Endothelial cell (in vitro differentiated cells): ENCODE results near the gene DDX54. TPM values are rescaled to one million over a fixed set of nuclear protein-coding genes. Genes with fewer than 3 reads are reported as not detected.

ENCODE experiments used
- DNase-seq: peaks from one replicate; pipeline ENCODE4 v3.0.0; 2021; ENCODE audit warnings: low spot score
- H3K27ac Mint-ChIP-seq: one replicate; pipeline ENCODE4 v1.8.0; 2021; ENCODE audit warnings: mixed read lengths, inconsistent platforms; ENCODE audit not compliant: unreplicated experiment
- H3K27me3 Mint-ChIP-seq: one replicate; pipeline ENCODE4 v1.8.0; 2021; ENCODE audit warnings: mild to moderate bottlenecking, moderate library complexity, mixed read lengths, inconsistent platforms; ENCODE audit not compliant: unreplicated experiment
- H3K36me3 Mint-ChIP-seq: one replicate; pipeline ENCODE4 v1.8.0; 2021; ENCODE audit warnings: mild to moderate bottlenecking, low read depth, mixed read lengths, inconsistent platforms; ENCODE audit not compliant: unreplicated experiment
- H3K4me1 Mint-ChIP-seq: one replicate; pipeline ENCODE4 v1.8.0; 2021; ENCODE audit warnings: mild to moderate bottlenecking, mixed read lengths, inconsistent platforms; ENCODE audit not compliant: unreplicated experiment
- H3K4me3 Mint-ChIP-seq: one replicate; pipeline ENCODE4 v1.8.0; 2021; ENCODE audit warnings: mild to moderate bottlenecking, mixed read lengths, inconsistent platforms; ENCODE audit not compliant: unreplicated experiment
- H3K9me3 Mint-ChIP-seq: one replicate; pipeline ENCODE4 v1.8.0; 2021; ENCODE audit warnings: mixed read lengths, inconsistent platforms; ENCODE audit not compliant: unreplicated experiment
- total RNA-seq: library from RNA; stranded (reverse); fragmentation: NEBNext Ultra II Directional; extraction: Animal tissue kit (Norgen Biotek cat#: 25700); gene quantifications from one replicate; pipeline ENCODE4 v1.2.1, GENCODE V29; 2021; ENCODE audit not compliant: unreplicated experiment
- TF ChIP-seq, protein P1 (sequence below): fragments of 200-600 bp; sonication (generic); IDR thresholded peaks from one replicate; pipeline ENCODE4 v1.5.0; 2021; ENCODE audit warnings: antibody characterized with exemption; ENCODE audit not compliant: unreplicated experiment

Gene DDX54
- total RNA-seq, 1 donor from 2014 or later: 47.5 TPM

DNA sequence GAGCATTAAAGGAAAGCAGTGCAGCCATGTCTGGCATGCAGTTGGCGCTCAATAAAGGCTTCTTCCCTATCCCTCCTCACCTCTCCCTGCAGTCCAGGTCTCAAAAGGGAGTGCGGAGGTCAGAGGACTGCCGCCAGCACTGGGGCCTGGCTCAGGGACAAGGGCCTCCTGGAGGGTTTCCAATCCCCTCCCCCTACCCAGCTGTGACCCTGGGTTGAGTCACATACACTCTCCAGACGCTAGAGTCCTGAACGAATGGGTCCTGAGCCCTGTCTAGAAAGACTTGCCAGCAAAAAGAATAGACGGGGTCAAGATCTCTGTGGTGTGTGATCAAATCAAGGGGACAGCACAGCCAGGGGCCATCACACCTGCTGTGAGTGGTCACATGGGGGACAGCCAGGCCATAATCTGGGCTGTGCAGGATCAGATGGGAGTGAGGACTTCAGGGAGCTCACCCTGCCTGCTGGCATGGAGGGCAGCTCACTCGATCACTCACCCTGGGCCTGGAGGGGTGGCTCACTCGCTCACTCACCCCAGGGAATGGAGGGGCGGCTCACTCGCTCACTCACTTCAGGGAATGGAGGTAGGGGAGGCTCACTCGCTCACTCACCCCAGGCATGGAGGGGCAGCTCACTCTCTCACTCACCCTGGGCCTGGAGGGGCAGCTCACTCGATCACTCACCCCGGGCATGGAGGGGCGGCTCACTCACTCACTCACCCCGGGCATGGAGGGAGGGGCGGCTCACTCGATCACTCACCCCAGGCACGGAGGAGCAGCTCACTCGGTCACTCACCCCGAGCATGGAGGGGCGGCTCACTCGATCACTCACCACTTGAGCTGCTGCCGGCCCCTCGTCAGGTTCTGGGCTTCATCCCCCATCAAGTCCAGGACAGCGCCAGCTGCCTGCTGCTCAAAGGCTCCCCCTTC, 22.9 kb downstream of the DDX54 start:
- Mint-ChIP-seq H3K4me3 (peak overlapping the region; percentile 59), H3K27ac (no peak overlapping the region), H3K9me3 (no peaks in the 10 kb centered on the region), H3K4me1 (no peaks in the 10 kb centered on the region), H3K36me3 (peaks cover 16% of the 10 kb centered on the region), H3K27me3 (peaks cover 4% of the 10 kb centered on the region)
- no peak for DNase-seq
- TF ChIP-seq, protein P1, sequence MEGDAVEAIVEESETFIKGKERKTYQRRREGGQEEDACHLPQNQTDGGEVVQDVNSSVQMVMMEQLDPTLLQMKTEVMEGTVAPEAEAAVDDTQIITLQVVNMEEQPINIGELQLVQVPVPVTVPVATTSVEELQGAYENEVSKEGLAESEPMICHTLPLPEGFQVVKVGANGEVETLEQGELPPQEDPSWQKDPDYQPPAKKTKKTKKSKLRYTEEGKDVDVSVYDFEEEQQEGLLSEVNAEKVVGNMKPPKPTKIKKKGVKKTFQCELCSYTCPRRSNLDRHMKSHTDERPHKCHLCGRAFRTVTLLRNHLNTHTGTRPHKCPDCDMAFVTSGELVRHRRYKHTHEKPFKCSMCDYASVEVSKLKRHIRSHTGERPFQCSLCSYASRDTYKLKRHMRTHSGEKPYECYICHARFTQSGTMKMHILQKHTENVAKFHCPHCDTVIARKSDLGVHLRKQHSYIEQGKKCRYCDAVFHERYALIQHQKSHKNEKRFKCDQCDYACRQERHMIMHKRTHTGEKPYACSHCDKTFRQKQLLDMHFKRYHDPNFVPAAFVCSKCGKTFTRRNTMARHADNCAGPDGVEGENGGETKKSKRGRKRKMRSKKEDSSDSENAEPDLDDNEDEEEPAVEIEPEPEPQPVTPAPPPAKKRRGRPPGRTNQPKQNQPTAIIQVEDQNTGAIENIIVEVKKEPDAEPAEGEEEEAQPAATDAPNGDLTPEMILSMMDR: no peak

DNA sequence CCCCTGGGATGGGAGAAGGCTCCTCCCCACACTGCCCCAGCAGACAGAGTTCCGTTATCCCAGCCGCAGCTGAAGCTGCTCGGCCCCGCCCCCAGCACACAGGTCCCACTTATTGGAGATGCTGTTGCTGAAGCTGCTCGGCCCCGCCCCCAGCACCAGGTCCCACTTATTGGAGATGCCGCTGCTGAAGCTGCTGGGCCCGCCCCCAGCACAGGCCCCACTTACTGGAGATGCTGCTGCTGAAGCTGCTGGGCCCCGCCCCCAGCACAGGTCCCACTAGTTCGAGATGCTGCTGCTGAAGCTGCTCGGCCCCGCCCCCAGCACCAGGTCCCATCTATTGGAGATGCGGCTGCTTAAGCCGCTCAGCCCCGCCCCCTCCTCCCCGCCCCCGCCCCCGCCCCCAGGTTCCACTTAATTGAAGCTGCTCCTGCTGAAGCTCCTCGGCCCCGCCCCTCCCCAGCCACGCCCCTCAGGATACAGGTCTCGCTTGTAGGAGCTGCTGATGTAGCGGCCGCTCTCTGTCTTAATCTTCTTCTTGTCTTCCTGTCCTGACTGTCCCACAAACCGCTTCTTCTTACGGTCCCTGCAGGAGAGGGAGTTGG, 23.8 kb downstream of the DDX54 start:
- TF ChIP-seq, protein P1: no peak
- peak; percentile 58 for DNase-seq
- H3K4me3 Mint-ChIP-seq: peak overlapping the region; percentile 2
- H3K9me3 Mint-ChIP-seq: no peaks in the 10 kb centered on the region
- no peaks in the 10 kb centered on the region for H3K4me1 Mint-ChIP-seq
- no peak overlapping the region for H3K27ac Mint-ChIP-seq
- peaks cover 4% of the 10 kb centered on the region for H3K27me3 Mint-ChIP-seq
- H3K36me3 Mint-ChIP-seq: peaks cover 22% of the 10 kb centered on the region

DNA sequence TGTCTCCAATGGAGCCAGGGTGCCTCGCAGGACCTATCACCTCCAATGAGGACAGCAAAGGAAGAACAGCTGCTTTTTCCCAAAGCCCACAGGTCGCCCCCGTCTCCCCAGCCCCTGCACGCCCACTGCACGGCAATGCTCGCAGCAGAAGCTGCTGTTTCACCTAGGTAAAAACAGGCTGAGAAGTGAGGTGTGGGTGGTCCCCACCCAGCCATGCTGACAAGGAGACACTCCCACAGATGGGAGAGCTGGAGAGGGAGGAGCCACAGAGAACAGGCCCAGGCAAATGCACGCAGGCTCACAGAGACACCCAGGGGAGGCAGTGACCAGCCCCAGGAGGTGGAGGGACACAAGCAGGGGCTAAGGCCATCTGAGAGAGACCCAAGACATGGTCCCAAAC, 25.3 kb downstream of the DDX54 start:
- no peaks in the 10 kb centered on the region for H3K4me1 Mint-ChIP-seq
- no peak overlapping the region for H3K4me3 Mint-ChIP-seq
- peaks cover 3% of the 10 kb centered on the region for H3K27me3 Mint-ChIP-seq
- peaks cover 19% of the 10 kb centered on the region for H3K36me3 Mint-ChIP-seq
- no peak overlapping the region for H3K27ac Mint-ChIP-seq
- no peaks in the 10 kb centered on the region for H3K9me3 Mint-ChIP-seq
- TF ChIP-seq, protein P1: no peak
- DNase-seq: no peak

DNA sequence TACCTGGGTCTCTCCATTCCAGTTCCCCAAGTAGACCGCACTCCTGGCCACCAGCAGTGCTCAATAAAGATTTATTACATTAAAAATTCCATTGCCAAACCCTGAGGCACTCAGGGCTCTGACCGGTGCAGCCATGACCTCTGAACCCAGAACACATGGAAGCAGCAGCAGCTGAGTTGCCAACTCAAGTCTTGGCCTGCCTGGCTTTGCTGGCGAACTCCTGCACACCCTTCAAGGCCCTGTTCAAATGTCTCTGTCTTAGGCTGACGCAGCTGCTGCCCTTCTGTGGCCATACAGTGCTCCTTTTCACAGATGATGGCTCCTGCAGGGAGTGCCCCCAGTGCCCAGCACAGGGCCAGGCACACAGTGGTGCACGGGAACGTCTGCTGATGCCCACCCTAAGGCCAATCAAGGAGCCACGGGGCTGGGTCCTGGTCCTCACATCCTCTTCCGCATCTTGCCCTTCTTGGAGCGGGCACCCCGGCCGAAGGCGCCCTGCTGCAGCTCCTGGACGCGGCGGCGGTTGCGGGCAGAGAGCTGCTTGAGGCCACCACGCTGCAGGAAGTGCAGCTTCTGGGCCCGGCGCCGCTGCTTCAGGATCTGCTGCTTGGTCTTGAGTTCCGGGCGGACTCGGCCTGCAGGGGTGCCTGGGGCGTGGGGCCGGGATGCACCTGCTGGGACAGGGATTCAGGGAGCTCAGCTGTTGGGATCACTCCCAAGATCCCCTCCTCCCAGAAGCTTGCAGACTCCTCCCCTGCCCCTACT, 26.7 kb downstream of the DDX54 start:
- Mint-ChIP-seq H3K36me3 (peaks cover 19% of the 10 kb centered on the region), H3K4me1 (no peaks in the 10 kb centered on the region), H3K27ac (no peak overlapping the region), H3K27me3 (peaks cover 6% of the 10 kb centered on the region), H3K4me3 (no peak overlapping the region), H3K9me3 (no peaks in the 10 kb centered on the region)
- TF ChIP-seq, protein P1: no peak
- no peak for DNase-seq
